ENCODE results near the gene GRIK4. TPM values are rescaled to one million over a fixed set of nuclear protein-coding genes. Genes with fewer than 3 reads are reported as not detected.

GRIK4 gene
- total RNA-seq, 4 donors from 2014 or later: under 0.01 to 0.69 (median 0.25) TPM

Other genes with a start within 250 kb of the GRIK4 start
- 1 to 10 TPM; 6.1 to 8.1 (median 7.5) TPM for gene TLCD5, start 186.4 kb upstream of the GRIK4 start, total RNA-seq
- 100 to 1,000 TPM in 3 of 4 donors, 10 to 100 TPM in 1; 99.7 to 135 (median 112) TPM for gene ARHGEF12, start 175.3 kb upstream of the GRIK4 start, total RNA-seq